Natural killer cell treated with Interleukin-12 subunit alpha and Interleukin-12 subunit beta and Interleukin-15 and Interleukin-18, amount 100 ng/mL, for 72 hours (primary cell): ENCODE results near the gene TMEM107. TPM values are rescaled to one million over a fixed set of nuclear protein-coding genes. Genes with fewer than 3 reads are reported as not detected.
"Not testable (repeated sequence)": the region's sequence is repeated elsewhere in the genome, so short reads cannot be mapped to it uniquely, and the experiment has no call there.

Experiments
- ATAC-seq, 2 donors: fragments of 150-1000 bp; cut with Tn5 transposase in 1 of 2; sonication (Bioruptor Pico), chemical (Tn5 transposase) in 1 of 2; 2 replicates each; pipeline ENCODE4 v1.10.0; 2021
- DNase-seq: peaks from one replicate; pipeline ENCODE4 v3.0.0; 2022; ENCODE audit warnings: low spot score
- H3K27ac Mint-ChIP-seq, 2 donors: 1 replicate in 1 of 2; 2 replicates in 1 of 2; pipeline ENCODE4 v1.8.0; 2022; ENCODE audit warnings: mixed read lengths in 2 of 2, mild to moderate bottlenecking in 1 of 2, moderate library complexity in 1 of 2
- H3K27me3 Mint-ChIP-seq, 2 donors: 1 replicate in 1 of 2; 2 replicates in 1 of 2; pipeline ENCODE4 v1.8.0; 2022; ENCODE audit warnings: mixed read lengths in 2 of 2
- H3K36me3 Mint-ChIP-seq: one replicate; pipeline ENCODE4 v1.8.0; 2022; ENCODE audit warnings: mixed read lengths
- H3K4me1 Mint-ChIP-seq, 2 donors: 1 replicate in 1 of 2; 2 replicates in 1 of 2; pipeline ENCODE4 v1.8.0; 2022; ENCODE audit warnings: low read depth in 2 of 2, mixed read lengths in 2 of 2, mild to moderate bottlenecking in 1 of 2
- H3K4me3 Mint-ChIP-seq: one replicate; pipeline ENCODE4 v1.8.0; 2022; ENCODE audit warnings: mixed read lengths
- H3K9me3 Mint-ChIP-seq: 2 replicates; pipeline ENCODE4 v1.8.0; 2022; ENCODE audit warnings: mixed read lengths
- total RNA-seq, 2 donors: library from RNA; stranded (reverse); gene quantifications; one replicate each; pipeline ENCODE4 v1.2.3, GENCODE V29; 2022

The TMEM107 gene
- total RNA-seq, 2 donors from 2014 or later, result 31.5 to 43.5 TPM

DNA sequence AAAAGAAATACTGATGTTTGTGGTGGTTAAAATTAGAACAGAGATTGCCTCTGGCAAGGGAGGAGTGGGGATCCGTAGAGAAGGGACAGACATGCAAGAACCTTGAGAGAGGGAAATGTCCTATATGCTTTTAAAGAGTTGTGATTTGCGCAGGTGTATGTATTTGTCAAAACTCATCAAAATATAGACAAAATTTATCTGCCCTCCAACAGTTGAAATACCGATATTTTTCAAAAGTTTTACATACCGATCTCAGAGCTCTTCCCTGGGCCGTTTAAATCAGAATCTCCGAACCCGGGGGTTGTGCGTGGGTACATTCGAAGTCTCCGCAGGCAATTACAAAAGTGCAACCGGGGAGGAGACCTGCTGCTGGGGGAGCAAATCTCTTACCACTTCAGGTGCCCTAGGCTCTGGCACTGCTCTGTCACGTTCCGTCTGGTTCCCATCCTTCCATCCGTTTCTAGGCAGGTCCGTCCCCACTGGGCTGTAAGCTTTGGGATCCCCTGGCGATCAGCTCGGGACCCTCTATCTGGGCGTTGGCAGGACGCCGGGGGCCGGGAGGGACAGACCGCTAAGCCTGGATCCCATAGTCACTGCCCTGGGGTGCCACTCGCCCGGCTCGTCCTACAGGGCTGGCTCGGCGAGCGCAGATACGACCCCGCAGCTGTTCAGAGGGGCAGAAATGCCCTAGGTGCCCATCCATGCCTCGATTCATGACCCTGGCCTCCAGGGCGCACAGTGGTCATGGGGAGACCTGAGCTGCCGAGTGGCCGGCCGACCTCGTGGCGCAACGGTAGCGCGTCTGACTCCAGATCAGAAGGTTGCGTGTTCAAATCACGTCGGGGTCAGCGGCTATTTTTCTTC is 9.6 kb upstream of the TMEM107 start:
- Mint-ChIP-seq H3K27ac (no peak overlapping the region), H3K9me3 (no peaks in the 10 kb centered on the region), H3K4me3 (no peak overlapping the region), H3K4me1 (peaks cover 11 to 20% of the 10 kb centered on the region in 2 donors), H3K27me3 (no peaks in the 10 kb centered on the region), H3K36me3 (no peaks in the 10 kb centered on the region)
- DNase-seq (peak; percentile 90), ATAC-seq (peak; percentile 29 to 46)

DNA sequence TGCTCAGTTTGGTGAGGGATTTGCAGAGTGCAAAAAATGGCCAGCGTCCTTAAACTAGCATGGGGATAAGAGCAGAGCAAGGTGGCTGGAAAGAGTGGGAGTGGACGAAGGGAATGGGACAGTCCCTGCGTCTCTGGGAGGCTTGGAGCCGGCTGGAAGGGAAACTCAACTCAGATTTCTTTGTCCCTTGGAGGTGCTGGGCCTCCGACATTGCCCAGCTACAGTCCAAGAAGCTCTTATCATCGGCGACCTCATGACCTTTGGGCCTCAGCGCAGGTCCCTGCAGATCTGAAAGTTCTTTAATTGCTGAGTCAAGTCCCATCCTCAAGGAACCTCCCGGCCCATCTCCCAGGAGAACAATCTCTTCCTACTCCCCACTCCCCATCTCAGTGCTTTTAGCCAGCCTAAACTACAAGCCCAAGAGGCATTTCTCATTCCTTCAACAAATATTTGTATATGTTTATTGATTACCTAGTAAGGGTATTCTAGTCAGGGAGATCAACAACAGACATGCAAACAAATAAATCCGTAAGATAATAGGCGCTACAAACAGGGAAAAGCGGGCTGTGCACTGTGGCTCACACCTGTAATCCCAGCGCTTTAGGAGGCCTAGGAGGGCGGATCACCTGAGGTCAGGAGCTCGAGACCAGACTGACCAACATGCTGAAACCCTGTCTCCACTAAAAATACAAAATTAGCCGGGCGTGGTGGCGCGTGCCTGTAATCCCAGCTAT is 985 bp upstream of the TMEM107 start:
- Mint-ChIP-seq H3K4me3 (peak overlapping the region; percentile 96), H3K36me3 (no peaks in the 10 kb centered on the region), H3K27me3 (no peaks in the 10 kb centered on the region), H3K27ac (peak overlapping the region; percentile 91 to 100), H3K9me3 (no peaks in the 10 kb centered on the region), H3K4me1 (peaks cover 35 to 45% of the 10 kb centered on the region in 2 donors)
- ATAC-seq, result no peak
- no peak for DNase-seq

DNA sequence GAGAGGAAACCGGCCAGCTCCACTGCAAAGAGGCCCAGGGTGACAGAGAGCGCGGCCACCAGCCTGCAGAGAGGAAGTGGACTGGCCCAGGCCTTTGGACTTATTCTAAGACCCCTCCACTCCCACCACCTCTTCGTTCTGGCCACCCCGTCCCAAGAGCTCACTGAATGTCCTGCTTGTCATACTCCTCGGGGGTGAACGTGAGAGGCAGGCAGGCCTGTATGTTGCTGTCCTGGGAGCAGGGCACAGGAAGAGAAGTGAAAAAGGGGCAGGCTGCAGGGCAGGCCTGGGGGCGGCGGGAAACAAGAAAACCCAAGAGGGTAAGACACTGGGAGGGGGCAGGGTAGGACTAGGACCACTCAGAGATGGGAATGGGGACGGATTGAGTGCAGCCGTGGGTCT is 384 bp downstream of the TMEM107 start:
- Mint-ChIP-seq H3K36me3 (no peaks in the 10 kb centered on the region), H3K9me3 (no peaks in the 10 kb centered on the region), H3K27me3 (no peaks in the 10 kb centered on the region), H3K27ac (peak overlapping the region; percentile 91 to 100), H3K4me3 (peak overlapping the region; percentile 96), H3K4me1 (peaks cover 40 to 41% of the 10 kb centered on the region in 2 donors)
- DNase-seq, result no peak
- ATAC-seq, result no peak

DNA sequence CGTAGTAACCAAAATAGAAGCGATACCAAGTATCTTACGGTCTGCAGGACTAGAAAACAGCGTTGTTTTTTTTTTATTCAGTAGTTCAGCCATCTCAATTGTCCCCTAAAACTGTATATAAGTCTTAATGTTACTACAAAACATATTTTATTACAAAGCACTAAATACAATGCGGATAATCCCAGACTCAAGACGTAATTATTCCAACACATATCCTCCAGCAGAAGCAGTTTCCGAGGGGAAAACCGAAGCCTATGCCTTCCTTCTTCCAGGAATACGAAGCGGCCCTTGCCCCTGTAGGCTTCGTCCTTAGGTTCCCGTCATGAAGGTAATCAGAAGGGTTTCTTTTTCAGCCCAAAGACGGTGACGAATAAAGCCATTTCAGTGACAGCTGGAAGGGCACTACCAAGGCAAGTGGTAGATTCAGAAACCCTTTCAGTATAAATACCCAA is 2.3 kb downstream of the TMEM107 start:
- H3K27me3 Mint-ChIP-seq, result no peaks in the 10 kb centered on the region
- H3K4me1 Mint-ChIP-seq, result peaks cover 40% of the 10 kb centered on the region in 2 donors
- DNase-seq (no peak), ATAC-seq (no peak)
- H3K27ac Mint-ChIP-seq, result peak overlapping the region; percentile 97 to 100
- no peaks in the 10 kb centered on the region for H3K36me3 Mint-ChIP-seq
- peak overlapping the region; percentile 80 for H3K4me3 Mint-ChIP-seq
- H3K9me3 Mint-ChIP-seq, result no peaks in the 10 kb centered on the region

DNA sequence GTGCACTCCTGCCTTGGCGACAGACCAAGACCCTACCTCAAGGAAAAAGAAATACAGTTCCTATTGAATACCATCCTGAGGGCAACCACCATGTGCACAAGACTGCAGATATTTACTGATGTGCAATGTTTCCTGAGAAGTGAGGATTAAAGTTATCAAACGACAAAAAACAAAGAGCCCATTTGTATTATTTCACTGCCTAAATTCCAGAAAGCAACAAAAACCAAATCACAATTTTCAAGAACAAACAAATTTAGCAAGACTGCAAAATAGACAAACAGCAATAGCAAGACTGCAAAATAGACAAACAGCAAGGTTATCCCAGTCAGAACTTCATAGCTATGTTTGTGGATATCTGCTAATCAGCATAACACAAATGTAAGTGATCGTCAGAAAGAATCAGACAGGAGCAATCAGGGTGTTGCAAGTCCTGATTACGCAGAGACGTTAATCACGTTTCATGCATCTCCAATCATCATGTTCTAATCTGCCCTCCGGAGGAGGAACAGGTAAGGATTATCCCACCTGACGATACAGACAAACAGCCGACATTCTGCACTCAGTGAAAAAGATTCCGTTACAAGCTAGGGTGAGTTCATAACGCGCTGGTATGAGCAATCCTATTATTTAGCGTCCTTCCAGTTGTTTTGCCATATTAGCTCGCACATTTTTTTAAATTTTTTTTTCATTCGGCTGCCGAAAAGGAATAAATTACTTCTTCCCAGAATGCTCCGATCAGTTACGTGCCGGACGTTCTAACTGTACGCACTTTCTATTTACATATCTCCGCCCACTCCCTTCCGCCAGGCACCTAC is 2.9 kb downstream of the TMEM107 start:
- H3K4me1 Mint-ChIP-seq, result peaks cover 40 to 43% of the 10 kb centered on the region in 2 donors
- DNase-seq, result peak; percentile 88
- H3K27ac Mint-ChIP-seq, result peak overlapping the region; percentile 97 to 100
- no peaks in the 10 kb centered on the region for H3K27me3 Mint-ChIP-seq
- no peaks in the 10 kb centered on the region for H3K9me3 Mint-ChIP-seq
- ATAC-seq, result peak; percentile 81 to 83
- H3K36me3 Mint-ChIP-seq, result no peaks in the 10 kb centered on the region
- H3K4me3 Mint-ChIP-seq, result peak overlapping the region; percentile 80

DNA sequence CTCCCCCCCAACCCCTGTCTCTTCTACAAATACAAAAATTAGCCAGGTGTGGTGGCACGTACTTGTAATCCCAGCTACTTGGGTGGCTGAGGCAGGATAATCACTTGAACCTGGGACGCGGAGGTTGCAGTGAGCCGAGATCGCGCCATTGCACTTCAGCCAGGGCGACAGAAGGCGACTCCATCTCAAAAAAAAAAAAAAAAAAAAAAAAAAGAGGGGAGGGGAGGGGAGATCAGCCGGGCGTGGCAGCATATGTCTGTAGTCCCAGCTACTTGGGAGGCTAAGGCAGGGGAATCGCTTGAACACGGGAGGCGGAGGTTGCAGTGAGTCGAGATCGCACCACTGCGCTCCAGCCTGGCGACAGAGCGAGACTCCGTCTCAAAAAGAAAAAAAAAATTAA is 6.0 kb downstream of the TMEM107 start:
- not testable (repeated sequence) for H3K4me3 Mint-ChIP-seq, H3K9me3 Mint-ChIP-seq, H3K36me3 Mint-ChIP-seq, H3K27ac Mint-ChIP-seq, H3K27me3 Mint-ChIP-seq, DNase-seq, ATAC-seq
- H3K4me1 Mint-ChIP-seq, result peaks cover 21 to 28% of the 10 kb centered on the region in 2 donors

DNA sequence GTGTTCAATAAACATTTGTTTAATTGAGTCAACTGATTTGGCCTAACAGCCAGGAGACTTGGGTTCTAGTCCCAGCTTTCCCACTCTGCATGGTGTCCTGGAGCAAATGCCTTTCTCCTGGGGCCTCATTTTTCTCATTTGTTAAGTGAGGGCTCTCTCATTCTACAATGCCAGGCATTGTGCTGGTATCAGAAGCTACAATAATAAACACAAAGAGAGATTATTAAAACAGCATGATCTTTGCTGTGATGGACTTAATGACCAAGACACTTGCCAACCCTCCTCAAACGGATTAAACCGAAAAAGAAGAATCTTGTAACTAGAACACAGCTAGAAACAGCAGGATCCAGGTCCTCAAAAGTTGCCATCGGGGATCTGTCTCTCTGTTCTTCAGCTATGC is 8.7 kb downstream of the TMEM107 start:
- no peaks in the 10 kb centered on the region for H3K27me3 Mint-ChIP-seq
- H3K4me1 Mint-ChIP-seq, result peaks cover 21 to 30% of the 10 kb centered on the region in 2 donors
- no peaks in the 10 kb centered on the region for H3K36me3 Mint-ChIP-seq
- ATAC-seq, result no peak
- H3K9me3 Mint-ChIP-seq, result no peaks in the 10 kb centered on the region
- no peak for DNase-seq
- no peak overlapping the region for H3K4me3 Mint-ChIP-seq
- no peak overlapping the region for H3K27ac Mint-ChIP-seq

DNA sequence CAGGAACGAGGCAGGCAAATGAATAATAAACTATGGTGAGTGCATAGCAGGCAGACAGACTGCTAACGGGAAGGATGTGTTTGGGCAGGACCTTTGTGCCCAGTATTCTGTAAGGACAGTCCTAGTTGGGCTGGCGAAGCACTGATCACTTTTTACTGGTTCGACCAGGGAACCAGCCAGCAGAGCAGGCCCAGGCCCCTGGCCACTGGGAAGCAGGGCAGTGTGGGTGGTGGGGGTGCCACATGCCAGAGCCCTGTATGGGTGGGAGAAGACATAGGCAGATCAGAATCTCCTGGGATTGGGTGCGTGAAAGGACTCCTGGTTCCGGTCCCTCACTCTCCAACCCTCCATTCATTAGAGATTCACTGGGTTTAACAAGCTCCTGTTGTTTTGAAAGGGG is 9.4 kb downstream of the TMEM107 start:
- H3K27ac Mint-ChIP-seq, result no peak overlapping the region
- peaks cover 22 to 30% of the 10 kb centered on the region in 2 donors for H3K4me1 Mint-ChIP-seq
- H3K9me3 Mint-ChIP-seq, result no peaks in the 10 kb centered on the region
- H3K4me3 Mint-ChIP-seq, result no peak overlapping the region
- ATAC-seq, result no peak
- no peaks in the 10 kb centered on the region for H3K36me3 Mint-ChIP-seq
- no peaks in the 10 kb centered on the region for H3K27me3 Mint-ChIP-seq
- no peak for DNase-seq

DNA sequence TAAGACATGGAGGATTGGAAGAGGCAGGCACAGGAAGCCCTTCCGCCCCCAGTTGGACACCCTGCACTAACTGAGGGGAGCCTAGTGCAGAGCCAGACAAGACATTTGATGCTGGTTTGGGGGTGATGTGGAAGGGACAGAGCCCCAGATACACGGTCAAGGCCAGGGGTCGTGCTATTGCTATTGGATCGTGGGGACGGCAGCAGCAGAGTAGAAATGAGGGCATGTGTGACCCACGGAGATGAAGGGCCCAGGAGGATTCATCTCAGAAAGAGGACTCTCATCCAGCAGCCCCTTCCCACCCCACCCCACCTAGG is 11.4 kb downstream of the TMEM107 start:
- H3K9me3 Mint-ChIP-seq, result no peaks in the 10 kb centered on the region
- peaks cover 42 to 45% of the 10 kb centered on the region in 2 donors for H3K4me1 Mint-ChIP-seq

DNA sequence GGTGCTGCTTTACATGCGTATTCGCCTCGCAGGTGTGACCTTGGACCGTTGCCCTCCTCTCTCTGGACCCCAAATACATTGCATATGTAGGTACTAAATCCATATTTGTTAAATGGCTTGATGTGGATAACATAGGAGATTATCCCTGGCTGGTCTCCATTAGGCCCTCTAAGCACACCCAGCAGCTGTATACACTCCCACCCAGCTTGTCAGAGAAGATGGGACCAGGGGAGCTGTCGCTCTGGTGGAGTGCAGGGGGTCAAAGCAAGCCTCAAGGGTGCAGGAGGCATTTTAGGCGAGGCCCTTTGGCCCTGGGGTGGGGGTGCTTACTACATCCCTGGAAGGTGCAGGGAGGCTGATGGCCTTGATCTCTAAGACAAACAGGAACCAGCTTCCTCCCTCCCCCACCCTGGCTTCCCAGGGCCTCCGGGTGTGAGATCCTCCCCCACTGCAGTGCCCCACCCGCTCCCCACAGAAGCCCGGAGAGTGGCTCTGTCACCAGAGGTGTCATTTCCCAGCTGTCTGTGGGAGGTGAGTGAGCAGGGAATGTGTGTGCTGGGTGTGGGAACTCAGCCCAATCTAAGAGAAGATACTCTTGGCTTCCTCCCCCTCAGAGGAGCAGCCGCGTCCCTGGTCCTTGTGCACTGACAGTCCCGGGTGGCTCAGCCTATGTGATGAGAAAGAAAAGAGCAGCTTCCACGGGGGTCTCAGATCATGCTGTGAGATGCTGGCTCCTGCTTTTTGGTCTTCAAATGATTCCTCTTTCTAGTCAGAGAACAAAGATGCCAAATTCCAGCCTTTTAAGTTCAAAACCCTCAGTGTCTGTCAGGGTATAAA is 12.0 kb downstream of the TMEM107 start:
- no peaks in the 10 kb centered on the region for H3K9me3 Mint-ChIP-seq
- no peaks in the 10 kb centered on the region for H3K27me3 Mint-ChIP-seq
- peaks cover 46 to 50% of the 10 kb centered on the region in 2 donors for H3K4me1 Mint-ChIP-seq
- peak overlapping the region; percentile 90 to 93 for H3K27ac Mint-ChIP-seq
- peak overlapping the region; percentile 85 for H3K4me3 Mint-ChIP-seq
- peak; percentile 88 for DNase-seq
- ATAC-seq, result peak; percentile 76 to 79
- peaks cover 8% of the 10 kb centered on the region for H3K36me3 Mint-ChIP-seq

More for the DNA sequence above, 11.4 kb downstream of the TMEM107 start:
- DNase-seq, result no peak
- Mint-ChIP-seq H3K27me3 (no peaks in the 10 kb centered on the region), H3K27ac (peak overlapping the region; percentile 90 to 93), H3K4me3 (peak overlapping the region; percentile 85), H3K36me3 (peaks cover 8% of the 10 kb centered on the region)
- no peak for ATAC-seq

DNA sequence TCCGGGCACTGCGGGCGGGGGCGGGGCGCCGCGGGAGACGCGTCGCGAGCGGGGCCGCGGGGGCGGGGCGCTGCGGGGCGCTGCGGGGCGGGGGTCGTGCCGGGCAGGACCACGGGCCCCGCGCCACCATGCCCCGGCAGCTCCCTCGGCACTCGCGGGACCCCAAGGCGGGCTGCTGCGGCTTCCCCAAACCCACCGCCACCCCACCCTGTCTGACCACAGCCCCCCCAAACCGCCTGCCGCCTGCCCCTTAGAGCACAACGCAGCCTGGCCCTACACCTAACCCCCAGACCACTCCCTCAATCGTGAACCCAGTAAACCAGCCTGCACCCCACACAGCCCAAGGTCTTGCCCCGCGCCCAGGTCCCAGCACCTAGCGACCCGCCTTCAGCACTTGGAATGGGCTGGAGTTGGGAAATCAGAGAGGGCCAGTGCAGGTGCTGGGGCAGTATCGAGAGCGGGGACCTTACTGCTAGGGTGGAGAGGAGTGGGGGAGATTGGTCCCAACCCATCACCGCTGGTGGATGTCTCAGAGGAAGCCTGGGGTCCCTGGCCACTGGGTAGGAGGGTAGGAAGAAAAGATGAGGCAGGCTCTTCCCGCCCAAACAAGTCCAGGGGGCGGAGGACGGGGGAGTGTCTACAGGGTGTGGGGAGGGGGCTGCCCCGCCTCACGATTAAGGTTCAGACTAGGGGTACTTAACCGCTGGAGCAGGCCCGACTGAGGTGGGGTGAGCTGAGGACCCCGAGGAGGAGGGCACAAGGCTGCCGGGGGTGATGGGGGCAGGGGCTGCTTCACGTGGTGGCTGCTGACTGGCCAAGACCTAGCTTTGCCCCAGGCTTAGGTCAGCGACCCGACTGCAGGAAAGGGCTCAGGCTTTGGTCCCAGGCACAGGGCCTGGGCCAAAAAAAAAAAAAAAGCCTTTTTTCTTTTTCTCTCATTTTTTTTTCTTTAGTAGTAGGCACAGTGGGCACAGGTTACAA is 12.9 kb downstream of the TMEM107 start:
- H3K27ac Mint-ChIP-seq, result peak overlapping the region; percentile 90 to 93
- peak overlapping the region; percentile 85 for H3K4me3 Mint-ChIP-seq
- H3K9me3 Mint-ChIP-seq, result no peaks in the 10 kb centered on the region
- peaks cover 54% of the 10 kb centered on the region in 2 donors for H3K4me1 Mint-ChIP-seq
- H3K27me3 Mint-ChIP-seq, result no peaks in the 10 kb centered on the region
- DNase-seq (no peak), ATAC-seq (peak; percentile 26 to 29)
- H3K36me3 Mint-ChIP-seq, result peaks cover 8% of the 10 kb centered on the region
